K562 (cell line): ENCODE results near the gene TKT. TPM values are rescaled to one million over a fixed set of nuclear protein-coding genes. Genes with fewer than 3 reads are reported as not detected.

Experiments used
- ATAC-seq: fragments of 200-7000 bp; cut with Tn5 transposase; 3 replicates; pipeline ENCODE4 v1.9.1; 2020; ENCODE audit warnings: moderate library complexity
- BruUV-seq: library from RNA; stranded (reverse); fragments of 400-500 nt; replicated peaks from 2 replicates; lab custom pipeline; 2021; lab: Mats Ljungman, UMichigan
- CTCF ChIA-PET: fragments of 300-600 bp; formaldehyde crosslinking; extraction: SDS; loops from one replicate; lab custom pipeline; 2021; ENCODE audit warnings: low intra/inter-chr PET ratio; lab: Yijun Ruan, JAX
- POLR2A ChIA-PET: fragments of 300-600, 350-650 bp; sonication (Branson Sonifier 250); formaldehyde crosslinking; extraction: SDS; loops from one replicate; lab custom pipeline; 2021; ENCODE audit warnings: antibody characterized with exemption, inconsistent platforms; lab: Yijun Ruan, JAX
- DNase-seq, 4 experiments: peaks; one replicate each; pipeline versions ENCODE4 v3.0.0 to v3.0.0-alpha.2; 2011 to 2018; ENCODE audit warnings: low spot score in 3 of 4, mixed read lengths in 3 of 4; ENCODE audit errors: extremely low read depth in 1 of 4
- FAIRE-seq: peaks from 2 replicates; lab custom pipeline; 2011; peaks lifted over from hg19 to GRCh38; lab: Jason Lieb, UNC
- H2AFZ ChIP-seq: 2 replicates; pipeline ENCODE4 v1.6.0; 2011; ENCODE audit warnings: low read depth, low read length, control low read depth, inconsistent platforms
- H3K27ac ChIP-seq: fragments of 200-600 bp; 3 replicates; pipeline ENCODE4 v1.8.0; 2011; ENCODE audit warnings: low read depth, mild to moderate bottlenecking, control low read depth, inconsistent platforms, low read length, moderate library complexity, mixed read lengths; ENCODE audit errors: extremely low read depth
- H3K27me3 ChIP-seq, 2 experiments: fragments of 300-600 bp in 1 of 2; 2 replicates in 1 of 2; 3 replicates in 1 of 2; pipeline versions ENCODE4 v1.6.0 to v1.8.0; 2011; ENCODE audit warnings: inconsistent platforms in 2 of 2, low read length in 2 of 2, mild to moderate bottlenecking in 1 of 2, mixed read lengths in 1 of 2, moderate library complexity in 1 of 2; ENCODE audit not compliant: control insufficient read depth in 2 of 2, insufficient read depth in 2 of 2
- H3K36me3 ChIP-seq: fragments of 300-600 bp; 3 replicates; pipeline ENCODE4 v1.8.0; 2011; ENCODE audit warnings: mild to moderate bottlenecking, low read length, inconsistent platforms; ENCODE audit not compliant: control insufficient read depth, insufficient read depth
- H3K4me1 ChIP-seq, 2 experiments: fragments of 200-600 bp in 1 of 2; replicated peaks in 1 of 2; 2 replicates in 1 of 2; 3 replicates in 1 of 2; pipeline versions ENCODE4 v1.5.1 to v1.8.0; 2011; ENCODE audit warnings: inconsistent platforms in 2 of 2, low read length in 2 of 2, mild to moderate bottlenecking in 1 of 2, mixed read lengths in 1 of 2, moderate library complexity in 1 of 2; ENCODE audit not compliant: control insufficient read depth in 2 of 2, insufficient read depth in 2 of 2
- H3K4me2 ChIP-seq: 2 replicates; pipeline ENCODE4 v1.6.1; 2011; ENCODE audit warnings: low read length, control low read depth, inconsistent platforms, mixed read lengths; ENCODE audit not compliant: insufficient read depth
- H3K4me3 ChIP-seq: fragments of 200-600 bp; sonication (generic), shearing (Covaris generic); 2 replicates; pipeline ENCODE4 v1.5.1; 2016; ENCODE audit warnings: control low read depth, inconsistent platforms
- H3K79me2 ChIP-seq: fragments of 200-600 bp; 3 replicates; pipeline ENCODE4 v1.8.0; 2011; ENCODE audit warnings: low read length, inconsistent platforms; ENCODE audit not compliant: control insufficient read depth, insufficient read depth
- H3K9ac ChIP-seq, 2 experiments: 2 replicates each; pipeline versions ENCODE4 v1.6.0 to v1.6.1; 2011; ENCODE audit warnings: low read depth in 2 of 2, low read length in 2 of 2, control low read depth in 1 of 2, inconsistent platforms in 1 of 2, mild to moderate bottlenecking in 1 of 2, mixed read lengths in 1 of 2; ENCODE audit not compliant: insufficient read depth in 1 of 2
- H3K9me1 ChIP-seq: one replicate; pipeline ENCODE4 v1.6.0; 2011; ENCODE audit warnings: inconsistent platforms, mild to moderate bottlenecking, low read length, moderate library complexity; ENCODE audit not compliant: control insufficient read depth, insufficient read depth
- H3K9me3 ChIP-seq: replicated peaks from 2 replicates; pipeline ENCODE4 v1.5.1; 2011; ENCODE audit warnings: low read depth, low read length, inconsistent platforms; ENCODE audit not compliant: control insufficient read depth, insufficient read depth
- H4K20me1 ChIP-seq: replicated peaks from 2 replicates; pipeline ENCODE4 v1.6.1; 2011; ENCODE audit warnings: low read length, inconsistent platforms, mixed read lengths; ENCODE audit not compliant: control insufficient read depth, insufficient read depth
- BRF1 ChIP-seq: IDR thresholded peaks from 3 replicates; pipeline ENCODE4 v1.6.1; 2011; ENCODE audit warnings: borderline replicate concordance, mild to moderate bottlenecking; ENCODE audit not compliant: insufficient read length; ENCODE audit errors: extremely low read depth
- SREBF2 ChIP-seq: sonication (generic); formaldehyde crosslinking; IDR thresholded peaks from 2 replicates; pipeline ENCODE4 v1.4.0; 2020; ENCODE audit warnings: mild to moderate bottlenecking, missing genetic modification reagents
- WGBS: fragments of 100-300 bp; shearing (Covaris generic); methylation state at CpG from one replicate; pipeline ENCODE4 v1.1.6; 2016; ENCODE audit warnings: low coverage, mixed read lengths; ENCODE audit not compliant: insufficient coverage; ENCODE audit errors: missing lambda C conversion rate; 5-methylcytosine and 5-hydroxymethylcytosine counted together
- in situ Hi-C: fragments of 300-500 bp; cut with MboI; formaldehyde crosslinking; loops from 4 replicates; pipeline ENCODE4 v1.15.0; 2018; ENCODE audit warnings: inconsistent platforms, mixed read lengths
- intact Hi-C: fragments of 100-400 bp; cut with micrococcal nuclease; formaldehyde crosslinking; loops from 2 replicates; pipeline ENCODE4 v1.14.2; 2022
- polyA plus RNA-seq, 8 experiments: library from polyadenylated mRNA; depleted of rRNA in 4 of 8; stranded (reverse) in 5 of 8; unstranded in 3 of 8; fragments of >200 nt; fragmentation: Nextera tagmentation in 2 of 8; fragmentation: Illumina TruSeq in 1 of 8; extraction: Ambion mirVana in 2 of 8; extraction: Trizol in 1 of 8; gene quantifications; 2 replicates each; pipeline versions ENCODE4 v1.2.1 to v1.2.3, GENCODE V29; 2011 to 2014; ENCODE audit warnings: inconsistent platforms in 1 of 8, missing spikeins in 1 of 8
- total RNA-seq, 7 experiments: library from RNA; depleted of rRNA in 6 of 7; stranded (reverse); fragments of >200 nt in 6 of 7; fragmentation: Illumina TruSeq in 2 of 7; extraction: Trizol in 2 of 7; gene quantifications; 2 replicates each; pipeline versions ENCODE4 v1.2.1 to v1.2.3, GENCODE V29; 2011 to 2021; ENCODE audit warnings: low replicate concordance in 1 of 7

TKT gene
- total and polyA plus RNA-seq, 9 of the 15 experiments (the other 6 are each of a cell fraction or from before 2014, with no cell fraction given), result 58.1 to 401 (median 187) TPM

DNA sequence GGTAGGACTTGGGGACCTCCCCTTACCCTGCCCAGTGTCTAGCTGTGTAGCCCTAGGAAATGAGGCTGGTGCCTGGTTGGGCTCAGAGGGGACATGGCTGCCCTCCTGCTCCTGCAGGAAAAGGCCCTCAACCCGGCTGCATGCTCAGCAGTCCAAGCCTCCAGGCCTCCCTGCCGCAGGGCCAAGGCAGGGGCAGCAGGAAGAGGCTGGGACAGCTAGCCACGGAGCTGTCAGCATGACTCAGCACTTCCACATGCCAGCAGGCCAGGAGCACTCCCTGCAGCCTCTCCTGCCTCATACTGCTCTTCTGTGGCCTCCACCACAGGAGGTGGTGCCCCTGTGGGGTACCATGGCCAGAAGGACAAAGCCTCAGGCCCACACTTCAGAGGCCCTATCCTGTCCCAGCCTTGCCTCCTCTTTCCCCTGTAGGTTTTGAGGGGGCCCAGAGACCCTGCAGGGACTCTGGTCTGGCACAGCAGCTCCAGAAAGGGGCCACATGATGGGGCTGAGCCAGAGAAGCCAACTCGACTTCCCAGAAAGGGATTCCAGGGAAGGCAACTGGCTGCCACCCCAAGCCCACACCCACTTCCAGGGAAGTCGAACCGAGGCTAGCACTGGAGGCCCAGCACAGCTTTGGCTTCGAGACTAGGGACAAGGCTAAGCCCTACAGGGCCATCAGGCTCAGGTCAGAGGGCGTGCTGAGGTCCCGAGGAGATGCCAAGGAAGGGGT, 19.5 kb downstream of the TKT start (continued):
- TF ChIP-seq BRF1, result no peak

DNA sequence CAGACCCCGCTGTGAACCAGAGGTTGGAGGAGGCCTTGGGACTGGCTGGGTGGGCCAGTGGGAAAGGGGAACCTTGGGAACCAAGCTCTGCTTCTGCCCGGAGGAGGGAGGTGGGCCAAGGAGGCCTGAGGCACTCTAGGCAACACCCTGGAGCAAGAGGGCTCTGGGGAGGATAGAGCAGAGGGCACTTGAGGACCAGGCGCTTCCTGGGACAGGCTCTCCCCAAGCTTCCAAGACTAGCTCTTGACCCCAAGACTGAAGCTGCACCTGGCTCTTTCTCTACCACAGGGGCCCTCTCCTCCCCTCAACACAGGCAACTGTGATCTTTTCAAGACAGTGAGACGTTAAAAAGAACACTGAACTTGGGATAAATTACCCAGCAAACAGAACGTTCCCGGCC, 20.3 kb downstream of the TKT start:
- H3K4me3 ChIP-seq, result no peak overlapping the region
- no peaks in the 10 kb centered on the region for H3K27me3 ChIP-seq
- H3K9ac ChIP-seq, result peak overlapping the region; percentile 41 to 85; a peak in 2 of 4 replicates
- POLR2A ChIA-PET, result interaction anchor here (0.5 to 2.2 kb wide), 3 partner anchors 9 to 120 kb away, joined by 3 to 9 read pairs (median 3); no protein-coding TSS in a partner anchor
- H4K20me1 ChIP-seq, result no peaks in the 10 kb centered on the region
- 72% methylated on average over 4 of the region's 6 CpGs for WGBS
- H3K4me1 ChIP-seq, result peaks cover 12 to 19% of the 10 kb centered on the region in 2 experiments
- H3K9me1 ChIP-seq, result no peaks in the 10 kb centered on the region
- ATAC-seq (no peak), DNase-seq (no peak), FAIRE-seq (no peak)
- peaks cover 95% of the 10 kb centered on the region for H3K36me3 ChIP-seq
- H3K9me3 ChIP-seq, result no peaks in the 10 kb centered on the region
- no peak overlapping the region for H2AFZ ChIP-seq
- no TSS peak for BruUV-seq
- CTCF ChIA-PET, result no interaction called here
- TF ChIP-seq SREBF2, result no peak
- in situ Hi-C loops (no loop called here), intact Hi-C loops (no loop called here)
- peak overlapping the region; percentile 86; the same call in 2 of the 3 replicates for H3K27ac ChIP-seq
- no peaks in the 10 kb centered on the region; the same call in 2 of the 3 replicates for H3K79me2 ChIP-seq
- H3K4me2 ChIP-seq, result no peak overlapping the region
